Glutamatergic neuron (in vitro differentiated cells): ENCODE data around the gene PCBP4. TPM values are rescaled to one million over a fixed set of nuclear protein-coding genes. Genes with fewer than 3 reads are reported as not detected.
A peak's percentile ranks its signal among the peaks of the same experiment; 100 is the strongest.
"Not testable (repeated sequence)": the region's sequence is repeated elsewhere in the genome, so short reads cannot be mapped to it uniquely, and the experiment has no call there.

Experiments
- DNase-seq: peaks from one replicate; pipeline ENCODE4 v3.0.0; 2022
- H3K27ac Mint-ChIP-seq: one replicate; pipeline ENCODE4 v1.8.0; 2020; ENCODE audit warnings: mild to moderate bottlenecking, mixed read lengths, inconsistent platforms; ENCODE audit not compliant: unreplicated experiment
- H3K27me3 Mint-ChIP-seq: one replicate; pipeline ENCODE4 v1.8.0; 2020; ENCODE audit warnings: mild to moderate bottlenecking, moderate library complexity, mixed read lengths, inconsistent platforms; ENCODE audit not compliant: unreplicated experiment
- H3K36me3 Mint-ChIP-seq: one replicate; pipeline ENCODE4 v1.8.0; 2020; ENCODE audit warnings: mild to moderate bottlenecking, mixed read lengths, inconsistent platforms; ENCODE audit not compliant: unreplicated experiment
- H3K4me1 Mint-ChIP-seq: one replicate; pipeline ENCODE4 v1.8.0; 2020; ENCODE audit warnings: mild to moderate bottlenecking, low read depth, mixed read lengths, inconsistent platforms; ENCODE audit not compliant: unreplicated experiment
- H3K4me3 Mint-ChIP-seq: one replicate; pipeline ENCODE4 v1.8.0; 2020; ENCODE audit warnings: mild to moderate bottlenecking, mixed read lengths, inconsistent platforms; ENCODE audit not compliant: unreplicated experiment
- H3K9me3 Mint-ChIP-seq: one replicate; pipeline ENCODE4 v1.8.0; 2020; ENCODE audit warnings: mild to moderate bottlenecking, moderate library complexity, mixed read lengths, inconsistent platforms; ENCODE audit not compliant: unreplicated experiment
- total RNA-seq: library from RNA; stranded (reverse); fragmentation: NEBNext Ultra II Directional; extraction: Animal tissue kit (Norgen Biotek cat#: 25700); gene quantifications from one replicate; pipeline ENCODE4 v1.2.1, GENCODE V29; 2021; ENCODE audit not compliant: unreplicated experiment
- TF ChIP-seq, protein P1 (sequence below): fragments of 200-600 bp; sonication (generic); IDR thresholded peaks from one replicate; pipeline ENCODE4 v1.5.0; 2021; ENCODE audit not compliant: partially characterized antibody, unreplicated experiment

The PCBP4 gene
- total RNA-seq, 1 donor from 2014 or later: 1,577 TPM

DNA sequence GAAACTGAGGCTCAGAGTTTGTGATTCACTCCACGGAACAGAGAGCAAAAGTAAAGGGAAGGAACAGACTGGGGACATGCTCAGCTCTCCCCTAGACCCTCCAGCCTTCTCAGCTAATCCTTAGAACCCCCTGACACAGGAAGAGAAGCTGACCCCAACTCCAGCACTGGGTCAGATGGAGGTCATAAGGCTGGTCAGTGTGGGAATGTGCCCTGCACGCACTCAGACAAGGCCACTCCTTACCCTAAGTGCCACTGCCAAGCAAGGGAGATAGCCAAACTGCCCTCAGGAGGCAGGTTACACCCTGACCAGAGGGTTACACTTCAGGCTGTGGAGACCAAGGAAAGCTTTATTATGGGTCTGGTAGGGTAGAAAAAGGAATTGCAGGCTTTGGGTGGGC, 27.3 kb upstream of the PCBP4 start:
- Mint-ChIP-seq H3K9me3 (peaks cover 2% of the 10 kb centered on the region), H3K27ac (peak overlapping the region; percentile 99), H3K4me1 (peaks cover 3% of the 10 kb centered on the region), H3K36me3 (peaks cover 7% of the 10 kb centered on the region), H3K4me3 (peak overlapping the region; percentile 98), H3K27me3 (peaks cover 5% of the 10 kb centered on the region)
- TF ChIP-seq, protein P1, sequence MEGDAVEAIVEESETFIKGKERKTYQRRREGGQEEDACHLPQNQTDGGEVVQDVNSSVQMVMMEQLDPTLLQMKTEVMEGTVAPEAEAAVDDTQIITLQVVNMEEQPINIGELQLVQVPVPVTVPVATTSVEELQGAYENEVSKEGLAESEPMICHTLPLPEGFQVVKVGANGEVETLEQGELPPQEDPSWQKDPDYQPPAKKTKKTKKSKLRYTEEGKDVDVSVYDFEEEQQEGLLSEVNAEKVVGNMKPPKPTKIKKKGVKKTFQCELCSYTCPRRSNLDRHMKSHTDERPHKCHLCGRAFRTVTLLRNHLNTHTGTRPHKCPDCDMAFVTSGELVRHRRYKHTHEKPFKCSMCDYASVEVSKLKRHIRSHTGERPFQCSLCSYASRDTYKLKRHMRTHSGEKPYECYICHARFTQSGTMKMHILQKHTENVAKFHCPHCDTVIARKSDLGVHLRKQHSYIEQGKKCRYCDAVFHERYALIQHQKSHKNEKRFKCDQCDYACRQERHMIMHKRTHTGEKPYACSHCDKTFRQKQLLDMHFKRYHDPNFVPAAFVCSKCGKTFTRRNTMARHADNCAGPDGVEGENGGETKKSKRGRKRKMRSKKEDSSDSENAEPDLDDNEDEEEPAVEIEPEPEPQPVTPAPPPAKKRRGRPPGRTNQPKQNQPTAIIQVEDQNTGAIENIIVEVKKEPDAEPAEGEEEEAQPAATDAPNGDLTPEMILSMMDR: no peak
- DNase-seq: no peak

DNA sequence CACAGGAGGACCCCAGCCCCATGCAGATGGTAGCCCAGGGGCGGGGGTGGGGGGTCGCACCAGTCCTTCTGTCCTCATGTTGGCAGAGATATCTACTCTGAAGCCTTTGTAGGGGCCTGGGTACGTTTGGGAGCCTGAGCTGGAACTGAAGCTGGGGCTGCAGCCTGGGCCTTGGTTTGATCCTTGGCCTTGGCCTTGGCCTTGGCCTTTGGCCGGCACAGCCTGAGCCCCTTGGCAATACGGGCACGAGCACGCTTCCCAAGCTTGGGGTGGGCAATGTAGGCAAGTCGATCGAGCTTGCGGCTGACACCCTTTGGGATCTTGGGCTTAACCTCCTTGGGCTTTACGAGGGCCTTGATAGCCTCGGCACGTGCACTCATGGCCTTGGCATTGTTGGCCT, 26.4 kb upstream of the PCBP4 start:
- H3K4me1 Mint-ChIP-seq, H3K9me3 Mint-ChIP-seq, H3K27me3 Mint-ChIP-seq, H3K4me3 Mint-ChIP-seq, DNase-seq, H3K36me3 Mint-ChIP-seq, H3K27ac Mint-ChIP-seq: not testable (repeated sequence)

DNA sequence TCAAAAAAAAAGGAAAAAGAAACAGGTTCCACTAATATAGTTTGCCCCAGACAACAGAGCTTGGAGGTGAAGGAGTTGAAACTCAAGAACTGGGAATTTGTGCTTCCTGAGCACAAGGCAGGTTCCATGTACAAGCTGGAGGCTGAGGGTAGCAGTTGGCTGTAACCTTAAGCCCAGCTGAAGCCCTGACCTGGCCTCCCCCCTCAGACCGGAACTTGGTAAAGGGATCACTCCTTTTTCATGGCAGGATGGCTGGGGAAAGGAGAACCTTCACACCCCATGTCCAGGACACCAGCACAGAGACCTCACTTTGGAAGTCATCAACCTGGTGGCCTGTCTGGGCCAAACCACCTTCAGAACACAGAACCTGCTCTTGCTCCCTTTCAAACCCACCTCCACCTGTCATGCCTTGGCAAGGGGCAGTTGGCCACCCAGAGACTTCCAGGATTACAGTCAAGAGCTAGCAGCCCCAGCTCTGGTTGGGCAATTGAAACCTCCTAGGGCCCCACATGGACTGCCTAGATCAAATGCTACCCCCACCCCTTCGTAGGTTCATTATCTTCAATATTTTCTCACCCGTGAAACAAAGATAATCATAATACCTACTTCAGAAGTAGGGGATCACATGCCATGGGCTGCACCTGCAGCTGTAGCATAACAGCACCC, 24.9 kb upstream of the PCBP4 start:
- Mint-ChIP-seq H3K9me3 (peaks cover 4% of the 10 kb centered on the region), H3K4me1 (peaks cover 3% of the 10 kb centered on the region), H3K4me3 (no peak overlapping the region), H3K36me3 (peaks cover 7% of the 10 kb centered on the region), H3K27ac (no peak overlapping the region), H3K27me3 (peaks cover 5% of the 10 kb centered on the region)
- TF ChIP-seq, protein P1: no peak
- DNase-seq: no peak

DNA sequence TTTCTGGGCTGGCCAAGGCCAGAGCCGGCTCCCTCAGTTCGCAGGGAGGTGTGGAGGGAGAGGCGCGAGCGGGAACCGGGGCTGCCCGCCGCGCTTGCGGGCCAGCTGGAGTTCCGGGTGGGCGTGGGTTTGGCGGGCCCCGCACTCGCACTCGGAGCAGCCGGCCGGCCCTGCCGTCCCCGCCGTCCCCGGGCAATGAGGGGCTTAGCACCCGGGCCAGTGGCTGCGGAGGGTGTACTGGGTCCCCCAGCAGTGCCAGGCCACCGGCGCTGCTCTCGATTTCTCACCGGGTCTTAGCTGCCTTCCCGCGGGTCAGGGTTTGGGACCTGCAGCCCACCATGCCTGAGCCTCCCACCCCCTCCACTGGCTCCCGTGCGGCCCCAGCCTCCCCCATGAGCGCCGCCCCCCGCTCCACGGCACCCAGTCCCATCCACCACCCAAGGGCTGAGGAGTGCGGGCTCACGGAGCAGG, 23.3 kb upstream of the PCBP4 start:
- not testable (repeated sequence) for H3K4me3 Mint-ChIP-seq, DNase-seq, H3K27me3 Mint-ChIP-seq, H3K4me1 Mint-ChIP-seq, H3K9me3 Mint-ChIP-seq, H3K36me3 Mint-ChIP-seq, H3K27ac Mint-ChIP-seq

DNA sequence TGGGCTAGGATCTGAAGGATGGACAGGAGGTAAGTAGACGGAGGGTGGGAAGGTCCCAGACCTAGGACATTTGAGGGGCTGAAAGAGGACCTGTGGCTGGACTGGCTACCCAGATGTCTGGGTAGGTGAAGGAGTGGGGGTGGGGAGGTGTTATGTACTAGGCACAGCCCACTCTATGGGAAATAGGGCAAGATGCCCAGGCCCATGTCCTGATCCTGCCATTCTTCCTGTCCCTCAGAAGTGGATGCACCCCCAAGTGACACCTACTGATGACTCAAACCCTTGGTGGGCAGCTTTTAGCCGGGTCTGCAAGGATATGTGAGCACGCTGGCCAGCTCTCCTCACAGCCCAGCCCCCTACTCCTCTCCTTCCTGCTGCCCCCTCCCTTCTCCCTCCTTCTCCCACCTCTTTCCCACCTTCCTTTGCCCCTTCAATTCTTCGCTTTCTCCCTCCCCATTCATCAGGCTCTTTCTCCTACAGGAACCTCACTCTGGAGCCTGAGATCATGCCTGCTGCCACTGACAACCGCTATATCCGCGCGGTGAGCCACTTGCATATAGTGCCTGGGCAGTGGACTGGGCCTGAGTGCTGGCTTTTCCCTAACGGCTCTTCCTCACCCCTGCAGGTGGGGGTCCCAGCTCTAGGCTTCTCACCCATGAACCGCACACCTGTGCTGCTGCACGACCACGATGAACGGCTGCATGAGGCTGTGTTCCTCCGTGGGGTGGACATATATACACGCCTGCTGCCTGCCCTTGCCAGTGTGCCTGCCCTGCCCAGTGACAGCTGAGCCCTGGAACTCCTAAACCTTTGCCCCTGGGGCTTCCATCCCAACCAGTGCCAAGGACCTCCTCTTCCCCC, 21.3 kb upstream of the PCBP4 start:
- no peak for DNase-seq
- TF ChIP-seq, protein P1: no peak
- no peak overlapping the region for H3K4me3 Mint-ChIP-seq
- peaks cover 2% of the 10 kb centered on the region for H3K9me3 Mint-ChIP-seq
- H3K4me1 Mint-ChIP-seq: peaks cover 2% of the 10 kb centered on the region
- no peaks in the 10 kb centered on the region for H3K27me3 Mint-ChIP-seq
- H3K27ac Mint-ChIP-seq: peak overlapping the region; percentile 4
- peaks cover 3% of the 10 kb centered on the region for H3K36me3 Mint-ChIP-seq

DNA sequence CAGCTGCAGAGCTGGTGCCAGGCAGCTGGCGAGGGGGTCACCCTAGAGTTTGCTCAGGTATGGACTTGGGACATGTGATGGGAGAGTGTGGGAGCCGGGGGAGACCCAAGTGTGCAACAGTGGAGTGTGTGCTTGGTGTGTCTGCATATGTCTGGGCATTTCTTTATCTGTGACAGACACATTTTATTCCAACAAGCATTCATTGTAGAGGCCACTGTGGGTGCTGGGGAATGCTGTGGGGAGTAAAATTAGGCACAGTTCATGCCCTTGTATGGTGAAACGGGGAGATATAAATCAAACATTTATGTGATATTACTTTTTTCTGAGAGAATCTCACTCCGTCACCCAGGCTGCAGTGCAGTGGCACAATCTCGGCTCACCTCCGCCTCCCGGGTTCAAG, 20.3 kb upstream of the PCBP4 start:
- Mint-ChIP-seq H3K4me3 (no peak overlapping the region), H3K27ac (no peak overlapping the region), H3K4me1 (peaks cover 4% of the 10 kb centered on the region), H3K9me3 (peaks cover 2% of the 10 kb centered on the region), H3K27me3 (no peaks in the 10 kb centered on the region), H3K36me3 (peaks cover 2% of the 10 kb centered on the region)
- DNase-seq: no peak
- TF ChIP-seq, protein P1: no peak
